Transverse colon (tissue), 4 donors: ENCODE measurements around the gene AIRE. TPM values are rescaled to one million over a fixed set of nuclear protein-coding genes. Genes with fewer than 3 reads are reported as not detected.
A peak's percentile ranks its signal among the peaks of the same experiment; 100 is the strongest.
"Not testable (repeated sequence)": the region's sequence is repeated elsewhere in the genome, so short reads cannot be mapped to it uniquely, and the experiment has no call there.

Source experiments
- DNase-seq: peaks from one replicate; pipeline ENCODE4 v3.0.0-alpha.2; 2019
- H3K27ac ChIP-seq, 4 donors: fragments of 200-600 bp; sonication (generic); 2 replicates each; pipeline ENCODE4 v1.5.1; 2016 to 2018; ENCODE audit warnings: inconsistent platforms in 4 of 4
- H3K27me3 ChIP-seq: fragments of 200-600 bp; sonication (generic); 2 replicates; pipeline ENCODE4 v1.5.1; 2017; ENCODE audit warnings: inconsistent platforms
- H3K36me3 ChIP-seq, 4 donors: fragments of 200-600 bp; sonication (generic); 2 replicates each; pipeline ENCODE4 v1.5.1; 2017 to 2019; ENCODE audit warnings: inconsistent platforms in 4 of 4
- H3K4me1 ChIP-seq, 4 donors: fragments of 200-600 bp; sonication (generic); 2 replicates each; pipeline ENCODE4 v1.5.1; 2017 to 2020; ENCODE audit warnings: inconsistent platforms in 4 of 4
- H3K4me3 ChIP-seq, 4 donors: fragments of 200-600 bp; sonication (generic); 1 replicate in 1 of 4; 2 replicates in 3 of 4; pipeline versions ENCODE4 v1.5.1 to v1.6.1; 2017 to 2019; ENCODE audit warnings: inconsistent platforms in 4 of 4
- H3K9me3 ChIP-seq, 2 donors: fragments of 200-600 bp; sonication (generic); 2 replicates each; pipeline ENCODE4 v1.5.1; 2017 to 2019; ENCODE audit warnings: inconsistent platforms in 2 of 2
- EP300 ChIP-seq: sonication (generic); formaldehyde crosslinking; IDR thresholded peaks from one replicate; pipeline ENCODE4 v1.6.1; 2017; ENCODE audit warnings: antibody characterized with exemption, low read depth
- POLR2A ChIP-seq: fragments of 450-650 bp; IDR thresholded peaks from one replicate; pipeline ENCODE4 v1.6.1; 2016; ENCODE audit warnings: antibody characterized with exemption, mild to moderate bottlenecking, moderate library complexity
- POLR2AphosphoS5 ChIP-seq, 3 donors: sonication (generic); formaldehyde crosslinking; IDR thresholded peaks; one replicate each; pipeline ENCODE4 v1.6.1; 2016; ENCODE audit warnings: antibody characterized with exemption in 3 of 3
- WGBS, 2 donors: methylation state at CpG; one replicate each; pipeline ENCODE4 v1.1.5; 2018; ENCODE audit warnings: low coverage in 1 of 2; 5-methylcytosine and 5-hydroxymethylcytosine counted together
- in situ Hi-C, 4 donors: fragments of 200-750 bp; cut with MboI; loops; one replicate each; pipeline versions ENCODE4 v1.15.0 to v1.15.1; 2017; ENCODE audit warnings: low sequenced_read_pairs in 3 of 4, low pct_ligation_motif_present in 1 of 4, low pct_unique_long_range_greater_than_20kb in 1 of 4
- intact Hi-C: fragments of 100-400 bp; cut with DNase I; formaldehyde crosslinking; loops from one replicate; pipeline ENCODE4 v1.15.1; 2023; ENCODE audit warnings: low total_unique reads
- total RNA-seq, 4 donors: library from RNA; depleted of rRNA; stranded (reverse); fragments of >200 nt; gene quantifications; one replicate each; pipeline ENCODE4 v1.1.0, GENCODE V29; 2016
- TF ChIP-seq, protein P1 (sequence below), 5 experiments: fragments of 200-600 bp in 3 of 5; fragments of 450-650 bp in 2 of 5; sonication (generic) in 3 of 5; IDR thresholded peaks; 1 replicate in 2 of 5; 2 replicates in 3 of 5; pipeline ENCODE4 v1.5.1; 2016 to 2017; ENCODE audit warnings: antibody characterized with exemption in 5 of 5, inconsistent platforms in 3 of 5, mild to moderate bottlenecking in 2 of 5, moderate library complexity in 1 of 5

AIRE gene
- total RNA-seq, 4 donors from 2014 or later, result not detected

DNA sequence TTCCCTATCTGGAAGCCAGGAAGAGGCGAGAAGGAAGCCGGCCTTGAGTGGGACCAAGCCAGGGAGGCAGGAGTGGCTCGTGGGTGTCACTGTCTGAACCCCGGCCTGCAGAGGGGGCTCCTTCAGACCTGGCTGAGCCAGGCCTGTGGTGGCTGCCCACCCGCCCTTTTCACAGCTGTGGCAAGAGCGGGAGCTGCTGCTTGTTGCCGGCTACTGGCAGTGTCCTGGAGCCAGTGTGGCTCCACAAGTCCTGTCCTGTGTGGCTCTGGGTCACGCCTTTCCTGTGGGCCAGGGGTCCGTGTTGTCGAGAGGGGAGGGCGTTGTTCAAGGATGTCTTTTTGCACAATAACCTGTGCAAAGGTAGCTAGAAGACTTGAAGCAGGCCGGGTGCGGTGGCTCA, 15.5 kb downstream of the AIRE start:
- intact Hi-C loops (no loop called here), in situ Hi-C loops (no loop called here)
- 0 to 48% methylated on average over 2 to 13 of the region's 13 CpGs for WGBS, 2 donors
- peak overlapping the region; percentile 94 to 98 (median 98) for H3K27ac ChIP-seq
- H3K9me3 ChIP-seq, result no peaks in the 10 kb centered on the region
- TF ChIP-seq POLR2AphosphoS5 (IDR thresholded peaks at IDR 0.05) (no peak), EP300 (no peak), POLR2A (no peak)
- TF ChIP-seq, protein P1, sequence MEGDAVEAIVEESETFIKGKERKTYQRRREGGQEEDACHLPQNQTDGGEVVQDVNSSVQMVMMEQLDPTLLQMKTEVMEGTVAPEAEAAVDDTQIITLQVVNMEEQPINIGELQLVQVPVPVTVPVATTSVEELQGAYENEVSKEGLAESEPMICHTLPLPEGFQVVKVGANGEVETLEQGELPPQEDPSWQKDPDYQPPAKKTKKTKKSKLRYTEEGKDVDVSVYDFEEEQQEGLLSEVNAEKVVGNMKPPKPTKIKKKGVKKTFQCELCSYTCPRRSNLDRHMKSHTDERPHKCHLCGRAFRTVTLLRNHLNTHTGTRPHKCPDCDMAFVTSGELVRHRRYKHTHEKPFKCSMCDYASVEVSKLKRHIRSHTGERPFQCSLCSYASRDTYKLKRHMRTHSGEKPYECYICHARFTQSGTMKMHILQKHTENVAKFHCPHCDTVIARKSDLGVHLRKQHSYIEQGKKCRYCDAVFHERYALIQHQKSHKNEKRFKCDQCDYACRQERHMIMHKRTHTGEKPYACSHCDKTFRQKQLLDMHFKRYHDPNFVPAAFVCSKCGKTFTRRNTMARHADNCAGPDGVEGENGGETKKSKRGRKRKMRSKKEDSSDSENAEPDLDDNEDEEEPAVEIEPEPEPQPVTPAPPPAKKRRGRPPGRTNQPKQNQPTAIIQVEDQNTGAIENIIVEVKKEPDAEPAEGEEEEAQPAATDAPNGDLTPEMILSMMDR (IDR thresholded peaks at IDR 0.05), result no peak
- no peak for DNase-seq
- peak overlapping the region in 3 of 4 donors; percentile 92 to 99 (median 92) for H3K4me3 ChIP-seq
- H3K27me3 ChIP-seq, result no peaks in the 10 kb centered on the region
- H3K4me1 ChIP-seq, result peaks cover 40 to 70% (median 57%) of the 10 kb centered on the region in 4 donors
- no peaks in the 10 kb centered on the region for H3K36me3 ChIP-seq

DNA sequence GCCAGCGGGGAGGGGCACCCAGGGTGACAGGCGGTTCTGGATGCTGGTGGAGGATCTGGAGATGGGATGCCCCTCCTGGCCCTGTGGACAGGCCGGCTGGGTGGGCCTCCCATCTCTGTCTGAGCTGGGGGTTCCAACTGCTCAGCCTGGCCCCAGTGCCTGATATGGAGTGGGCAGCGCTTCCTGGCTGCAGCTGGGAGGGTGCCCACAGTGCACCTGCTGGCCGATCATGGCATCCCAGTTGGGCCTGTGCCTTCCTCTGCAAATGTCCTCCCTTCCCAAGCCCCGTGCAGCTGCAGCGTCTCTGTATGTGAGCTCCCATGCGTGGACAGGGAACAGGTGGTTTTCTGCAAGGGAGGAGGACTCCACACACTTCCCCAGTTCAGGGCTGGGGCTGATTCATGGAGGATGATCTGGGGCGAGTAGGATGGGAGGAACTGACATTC, 16.3 kb downstream of the AIRE start:
- in situ Hi-C loops (no loop called here), intact Hi-C loops (no loop called here)
- peak overlapping the region in 2 of 4 donors; percentile 92 to 99 for H3K4me3 ChIP-seq
- peak overlapping the region; percentile 94 to 98 (median 98) for H3K27ac ChIP-seq
- H3K36me3 ChIP-seq, result no peaks in the 10 kb centered on the region
- H3K4me1 ChIP-seq, result peaks cover 40 to 70% (median 57%) of the 10 kb centered on the region in 4 donors
- H3K27me3 ChIP-seq, result no peaks in the 10 kb centered on the region
- TF ChIP-seq, protein P1 (IDR thresholded peaks at IDR 0.05), result peak in 4 of 5 experiments; percentile 1 to 63 (median 42)
- TF ChIP-seq POLR2AphosphoS5 (IDR thresholded peaks at IDR 0.05), result no peak
- no peak for TF ChIP-seq POLR2A
- 44% methylated on average over 9 of the region's 9 CpGs; no CpG with 5 or more reads in 1 of the 2 donors for WGBS, 2 donors
- H3K9me3 ChIP-seq, result no peaks in the 10 kb centered on the region
- DNase-seq, result peak; percentile 43

DNA sequence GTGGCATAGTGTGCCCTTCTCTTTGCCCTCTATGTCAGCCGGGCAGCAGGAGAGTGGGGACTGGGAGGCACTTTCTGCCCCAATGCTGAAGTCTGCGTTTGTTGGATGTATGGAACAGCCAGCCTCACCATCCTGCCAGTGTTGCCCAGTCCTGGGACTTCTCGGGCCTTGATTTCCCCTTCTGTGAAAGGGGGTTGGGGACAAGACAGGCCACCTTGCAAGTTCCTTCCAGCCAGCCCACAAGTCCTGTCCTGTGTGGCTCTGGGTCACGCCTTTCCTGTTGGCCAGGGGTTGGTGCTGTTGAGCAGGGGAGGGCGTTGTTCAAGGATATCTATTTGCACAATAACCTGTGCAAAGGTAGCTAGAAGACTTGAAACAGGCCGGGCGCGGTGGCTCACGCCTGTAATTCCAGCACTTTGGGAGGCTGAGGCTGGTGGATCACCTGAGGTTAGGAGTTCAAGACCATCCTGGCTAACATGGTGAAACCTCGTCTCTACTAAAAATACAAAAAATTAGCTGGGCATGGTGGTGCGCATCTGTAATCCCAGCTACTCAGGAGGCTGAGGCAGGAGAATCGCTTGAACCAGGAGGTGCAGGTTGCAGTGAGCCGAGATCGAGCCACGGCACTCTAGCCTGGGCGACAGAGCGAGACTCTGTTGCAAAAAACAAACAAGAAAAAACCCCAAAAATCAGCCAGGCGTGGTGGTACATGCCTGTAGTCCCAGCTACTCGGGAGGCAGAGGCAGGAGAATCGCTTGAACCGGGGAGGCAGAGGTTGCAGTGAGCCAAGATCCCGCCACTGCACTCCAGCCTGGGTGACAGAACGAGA, 17.1 kb downstream of the AIRE start:
- H3K9me3 ChIP-seq, H3K36me3 ChIP-seq, H3K27me3 ChIP-seq, in situ Hi-C loops, intact Hi-C loops: not testable (repeated sequence)
- 61 to 67% methylated on average over 13 to 23 of the region's 23 CpGs for WGBS, 2 donors
- Histone ChIP-seq H3K4me3 (peak overlapping the region in 1 of 4 donors; percentile 92), H3K27ac (peak overlapping the region; percentile 94 to 98 (median 98)), H3K4me1 (peaks cover 40 to 65% (median 52%) of the 10 kb centered on the region in 4 donors)
- peak; percentile 87 for DNase-seq
- TF ChIP-seq, protein P1 (IDR thresholded peaks at IDR 0.05), result peak in 2 of 5 experiments; percentile 11 to 25
- peak in 2 of 3 donors; percentile 73 to 87 for TF ChIP-seq POLR2AphosphoS5 (IDR thresholded peaks at IDR 0.05)
- peak; percentile 78 for TF ChIP-seq POLR2A

DNA sequence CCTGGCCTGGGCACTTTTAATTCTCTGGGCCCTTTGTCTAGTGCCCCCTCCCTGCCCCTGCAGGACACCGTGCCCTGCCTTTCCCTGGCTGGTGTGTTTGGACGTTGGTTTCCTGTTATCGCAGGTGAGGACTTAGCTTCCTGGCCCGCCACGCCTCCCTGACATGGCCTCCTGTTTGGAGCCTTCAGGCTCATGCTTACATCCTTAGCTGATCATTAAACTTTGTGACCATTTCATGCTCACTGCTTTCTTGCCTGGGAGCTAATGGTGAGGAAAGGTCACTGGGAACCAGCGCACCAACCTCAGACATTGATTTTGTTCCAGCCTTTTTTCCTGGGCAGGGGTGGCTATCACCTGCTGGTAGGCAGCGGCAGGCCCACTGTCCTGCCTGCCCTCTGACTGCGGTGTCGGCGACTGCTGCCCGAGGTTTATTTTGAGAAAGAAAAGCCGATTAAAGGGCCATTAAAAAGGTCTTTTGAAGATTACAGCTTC, 17.9 kb downstream of the AIRE start:
- intact Hi-C loops (no loop called here), in situ Hi-C loops (no loop called here)
- peak; percentile 42 for TF ChIP-seq POLR2A
- TF ChIP-seq POLR2AphosphoS5 (IDR thresholded peaks at IDR 0.05), result peak in 2 of 3 donors; percentile 58 to 71
- TF ChIP-seq, protein P1 (IDR thresholded peaks at IDR 0.05), result peak in 2 of 5 experiments; percentile 17 to 20
- TF ChIP-seq EP300, result no peak
- 31 to 58% methylated on average over 5 to 12 of the region's 12 CpGs for WGBS, 2 donors
- Histone ChIP-seq H3K36me3 (no peaks in the 10 kb centered on the region), H3K4me3 (peak overlapping the region in 1 of 4 donors; percentile 1), H3K27ac (peak overlapping the region; percentile 94 to 98 (median 98)), H3K4me1 (peaks cover 40 to 60% (median 51%) of the 10 kb centered on the region in 4 donors), H3K27me3 (no peaks in the 10 kb centered on the region), H3K9me3 (no peaks in the 10 kb centered on the region)
- DNase-seq, result peak; percentile 86
